NCI-H345 (cell line): ENCODE data around the gene NKIRAS1.
"Not testable (repeated sequence)": the region's sequence is repeated elsewhere in the genome, so short reads cannot be mapped to it uniquely, and the experiment has no call there.

ENCODE experiments used
- DNase-seq: peaks from one replicate; lab custom pipeline; 2025; lab: John Stamatoyannopoulos, UW

The NKIRAS1 gene

DNA sequence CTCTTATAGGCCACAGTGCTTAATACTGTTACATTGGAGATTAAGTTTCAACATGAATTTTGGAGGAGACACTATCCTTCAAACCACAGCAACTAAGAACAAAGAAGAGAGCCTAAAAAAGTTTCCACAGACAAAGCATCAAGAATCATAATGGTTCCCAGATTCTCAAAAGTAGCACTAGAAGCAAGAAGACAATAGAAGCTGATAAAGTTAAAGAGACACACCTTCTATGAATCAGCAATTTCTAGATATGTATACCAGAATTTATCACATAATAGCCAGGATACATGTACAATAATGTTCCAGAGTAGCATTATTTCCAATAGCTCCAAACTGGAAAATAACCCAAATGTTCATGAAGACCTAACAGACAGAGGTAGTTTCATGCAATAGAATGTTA is 12.2 kb downstream of the NKIRAS1 start:
- DNase-seq = no peak

DNA sequence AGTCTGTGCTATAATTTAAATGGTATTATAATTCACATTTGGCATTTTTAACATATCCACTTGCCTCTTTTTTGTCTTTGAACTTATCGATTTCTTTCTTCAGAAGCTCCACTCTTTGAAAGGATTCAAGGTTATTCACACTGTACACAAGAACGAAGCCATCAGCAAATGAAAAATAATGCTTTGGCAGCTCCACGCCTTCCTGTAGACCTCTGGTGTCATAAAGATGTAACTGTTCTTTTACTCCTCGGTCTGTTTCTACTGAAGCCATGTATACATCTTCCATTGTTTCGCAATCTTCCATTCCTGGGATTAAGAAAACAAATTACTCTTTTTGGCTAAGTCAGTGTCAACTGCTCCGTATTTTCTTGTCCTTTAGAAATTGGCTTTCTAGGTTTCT is 16.0 kb downstream of the NKIRAS1 start:
- no peak for DNase-seq

DNA sequence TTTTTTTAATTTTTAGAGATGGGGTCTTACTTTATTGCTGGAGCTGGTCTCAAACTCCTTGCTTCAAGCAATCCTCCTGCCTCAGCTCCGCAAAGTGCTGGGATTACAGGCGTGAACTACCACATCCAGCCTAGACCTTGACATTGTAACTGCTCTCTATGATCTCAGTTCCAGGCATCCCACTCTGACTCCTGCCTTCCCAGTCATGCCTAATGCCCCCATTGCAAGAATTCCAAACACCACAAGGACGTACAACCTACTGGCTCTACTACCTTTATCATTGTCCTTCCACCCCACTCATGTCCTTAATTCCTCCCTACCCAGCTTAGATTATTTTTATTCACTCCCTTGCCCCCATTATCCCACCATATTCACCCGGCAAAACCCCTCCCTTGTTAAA is 21.6 kb downstream of the NKIRAS1 start:
- no peak for DNase-seq

DNA sequence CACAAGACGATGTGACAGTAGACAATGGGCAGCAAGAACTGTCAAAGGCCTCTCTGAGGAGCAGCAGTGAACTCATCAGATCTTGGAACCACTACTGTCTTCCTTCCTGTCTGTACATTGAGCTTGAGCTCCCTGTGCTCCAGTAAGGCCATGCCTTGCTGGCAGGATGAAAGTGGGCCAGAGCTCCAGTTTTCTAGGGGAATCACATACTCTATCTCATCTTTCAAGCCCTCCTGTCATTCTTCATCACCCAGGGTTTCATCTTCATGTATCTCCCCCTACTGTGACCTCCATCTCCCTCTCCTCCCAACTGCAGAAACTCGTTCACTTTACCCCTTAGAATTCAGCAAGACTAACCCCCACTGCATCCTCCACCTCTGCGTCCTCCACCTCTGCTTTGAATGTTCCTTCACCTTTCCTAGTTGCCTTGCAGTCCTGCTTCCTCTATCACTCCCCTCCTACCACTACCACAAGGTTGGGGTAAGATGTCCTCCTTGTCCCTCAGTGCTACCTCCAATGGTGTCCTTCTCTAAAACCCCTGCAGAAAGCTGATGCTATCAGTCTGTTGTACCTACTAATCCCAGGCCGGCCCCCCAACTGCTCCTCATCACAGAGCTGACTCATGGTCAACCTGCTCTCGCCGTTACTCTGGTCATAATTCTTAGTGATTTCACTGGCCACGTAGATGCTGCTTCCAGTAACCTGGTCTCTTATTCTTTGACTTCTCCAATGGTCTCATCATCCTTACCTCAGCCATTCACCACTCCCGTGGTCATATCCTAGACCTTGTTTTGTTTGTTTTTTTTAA is 22.3 kb downstream of the NKIRAS1 start:
- DNase-seq = no peak

DNA sequence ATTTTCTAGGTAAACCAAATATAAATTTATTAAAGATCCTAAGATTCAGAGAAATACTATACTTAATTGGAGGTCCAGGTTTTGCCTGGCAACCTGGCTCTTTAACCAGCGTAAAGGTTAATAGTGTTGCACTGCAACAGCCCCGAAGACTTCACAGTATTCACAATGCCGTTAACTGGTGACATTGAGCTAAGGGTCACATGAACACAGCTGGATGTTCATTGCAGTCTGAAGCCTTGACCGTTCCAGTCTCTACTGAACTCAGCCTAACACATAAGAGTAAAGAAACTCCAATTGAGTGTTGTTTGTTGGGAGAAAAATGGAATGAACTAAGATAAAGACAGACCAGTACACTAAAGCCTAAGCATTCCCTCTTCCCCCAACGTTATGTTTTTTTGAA is 26.8 kb downstream of the NKIRAS1 start:
- DNase-seq = no peak

DNA sequence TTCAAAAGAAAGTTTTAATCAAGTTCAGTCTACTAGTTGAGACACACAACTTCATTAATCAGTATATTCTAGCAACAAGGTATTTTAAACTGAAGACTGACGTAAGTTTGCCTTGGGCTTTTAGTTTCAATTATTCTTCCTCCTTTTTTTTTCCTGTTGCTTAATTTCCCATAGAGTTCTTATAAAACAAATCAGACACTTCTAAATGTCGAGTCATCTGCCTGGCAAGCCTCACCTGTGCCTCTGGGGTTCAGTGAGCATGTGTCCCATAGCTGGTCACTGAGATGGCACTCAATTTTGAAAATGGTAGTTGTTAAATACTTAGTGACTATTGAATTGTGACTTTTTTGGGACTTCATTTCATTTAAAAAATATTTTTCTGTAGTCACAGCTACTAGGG is 27.4 kb downstream of the NKIRAS1 start:
- no peak for DNase-seq

DNA sequence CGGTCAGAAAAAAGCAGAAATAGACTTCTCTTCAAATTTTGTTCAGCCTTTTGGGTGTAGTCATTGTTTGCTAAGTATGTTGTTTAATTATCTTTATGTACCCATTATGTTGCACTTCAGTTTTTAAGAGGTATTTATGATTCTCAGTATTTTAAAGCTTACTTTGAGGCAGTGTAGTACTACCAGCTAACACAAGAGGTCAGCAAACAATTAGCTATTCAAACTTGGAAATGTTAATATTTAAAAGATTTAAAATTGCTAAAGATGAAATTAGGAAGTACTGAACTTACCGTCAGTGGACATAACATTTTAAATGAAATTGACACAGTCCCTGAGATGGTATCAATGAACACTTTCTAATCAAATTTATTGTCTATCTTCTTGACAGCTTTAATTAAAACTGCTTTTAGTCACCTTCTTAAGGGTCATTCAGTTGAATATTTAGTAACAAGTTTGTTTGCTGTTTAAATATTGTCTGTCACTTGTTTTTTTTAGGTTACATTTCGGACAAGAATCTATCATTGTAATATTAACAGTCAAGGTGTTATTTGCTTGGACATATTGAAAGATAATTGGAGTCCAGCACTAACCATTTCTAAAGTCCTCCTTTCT is 28.1 kb downstream of the NKIRAS1 start:
- peak; percentile 2 for DNase-seq

DNA sequence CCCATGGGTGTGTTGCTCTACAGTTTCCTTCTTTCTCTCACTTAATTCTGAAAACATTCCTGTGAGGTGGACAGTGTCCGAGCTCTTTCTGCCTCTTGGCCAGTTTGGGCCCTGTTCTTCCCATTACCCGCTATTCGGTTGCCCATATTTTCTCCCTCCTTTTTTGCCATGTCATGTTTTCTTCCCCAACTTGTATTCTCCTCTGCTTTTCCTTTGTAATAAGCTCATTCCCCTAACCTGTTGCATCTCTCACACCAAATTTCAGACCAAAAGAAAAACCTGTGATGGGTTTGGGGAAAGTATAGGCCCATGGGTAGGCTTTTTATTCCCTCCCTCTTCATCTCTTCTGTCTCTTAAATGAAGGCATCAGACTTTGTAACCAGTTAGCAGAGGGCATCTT is 30.5 kb downstream of the NKIRAS1 start:
- no peak for DNase-seq

DNA sequence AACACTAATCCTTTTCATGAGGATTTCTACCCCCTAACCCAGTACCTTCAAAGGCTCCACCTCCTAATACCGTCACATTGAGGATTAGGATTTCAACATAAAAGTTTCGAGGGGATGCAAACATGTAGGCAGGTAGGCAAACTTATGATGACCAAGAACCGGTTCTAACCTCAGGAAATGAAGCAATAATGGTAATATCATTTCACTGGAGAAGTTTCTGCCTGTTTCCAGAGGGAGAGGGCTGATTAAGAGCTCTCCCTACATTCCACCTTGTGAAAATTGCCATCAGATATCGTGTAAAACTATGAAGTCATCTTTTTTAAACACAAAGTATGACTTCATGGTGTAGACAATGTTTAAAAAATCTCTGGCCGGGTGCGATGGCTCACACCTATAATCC is 31.6 kb downstream of the NKIRAS1 start:
- DNase-seq = no peak

DNA sequence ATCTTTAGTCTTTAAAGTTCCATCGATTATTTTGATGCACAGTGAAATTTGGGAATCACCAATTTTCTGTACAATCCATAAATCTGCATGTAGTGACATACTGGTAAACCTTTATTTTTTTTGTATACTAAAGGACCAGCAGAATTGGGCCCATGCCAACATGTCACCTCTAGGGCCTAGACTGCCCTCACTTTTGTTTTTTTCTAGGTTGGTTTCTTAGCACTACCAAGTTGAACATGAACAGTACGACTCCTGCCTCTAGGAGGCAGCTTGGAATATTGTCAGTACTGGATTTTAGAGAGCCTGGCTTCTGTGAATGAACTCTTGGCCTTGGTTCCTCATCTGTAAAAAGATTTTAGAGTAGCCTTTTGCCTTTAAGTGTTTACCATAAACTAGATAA is 32.3 kb downstream of the NKIRAS1 start:
- DNase-seq = no peak

DNA sequence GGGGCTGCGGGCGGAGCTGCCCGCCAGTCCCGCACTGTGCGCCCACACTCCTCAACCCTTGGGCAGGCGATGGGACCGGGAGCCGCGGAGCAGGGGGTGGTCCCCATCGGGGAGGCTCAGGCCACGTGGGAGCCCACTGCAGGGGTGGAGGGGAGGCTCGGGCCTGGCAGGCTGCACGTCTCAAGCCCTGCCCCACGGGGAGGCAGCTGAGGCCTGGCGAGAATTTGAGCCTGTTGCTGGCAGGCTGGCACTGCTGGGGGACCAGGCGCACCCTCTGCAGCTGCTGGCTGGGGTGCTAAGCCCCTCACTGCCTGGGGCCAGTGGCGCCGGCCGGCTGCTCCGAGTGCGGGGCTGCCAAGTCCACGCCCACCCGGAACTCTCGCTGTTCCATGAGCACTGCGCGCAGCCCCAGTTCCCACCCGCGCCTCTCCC is 34.3 kb downstream of the NKIRAS1 start:
- DNase-seq = no peak

DNA sequence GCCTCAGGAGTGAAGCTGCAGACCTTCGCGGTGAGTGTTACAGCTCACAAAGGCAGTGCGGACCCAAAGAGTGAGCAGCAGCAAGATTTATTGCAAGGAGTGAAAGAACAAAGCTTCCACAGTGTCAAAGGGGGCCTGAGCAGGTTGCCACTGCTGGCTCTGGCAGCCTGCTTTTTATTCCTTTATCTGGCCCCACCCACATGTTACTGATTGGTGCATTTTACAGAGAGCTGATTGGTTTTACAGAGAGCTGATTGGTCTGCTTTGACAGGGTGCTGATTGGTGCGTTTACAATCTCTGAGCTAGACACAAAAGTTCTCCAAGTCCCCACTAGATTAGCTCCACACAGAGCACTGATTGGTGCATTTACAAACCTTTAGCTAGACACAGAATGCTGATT is 34.8 kb downstream of the NKIRAS1 start:
- not testable (repeated sequence) for DNase-seq

DNA sequence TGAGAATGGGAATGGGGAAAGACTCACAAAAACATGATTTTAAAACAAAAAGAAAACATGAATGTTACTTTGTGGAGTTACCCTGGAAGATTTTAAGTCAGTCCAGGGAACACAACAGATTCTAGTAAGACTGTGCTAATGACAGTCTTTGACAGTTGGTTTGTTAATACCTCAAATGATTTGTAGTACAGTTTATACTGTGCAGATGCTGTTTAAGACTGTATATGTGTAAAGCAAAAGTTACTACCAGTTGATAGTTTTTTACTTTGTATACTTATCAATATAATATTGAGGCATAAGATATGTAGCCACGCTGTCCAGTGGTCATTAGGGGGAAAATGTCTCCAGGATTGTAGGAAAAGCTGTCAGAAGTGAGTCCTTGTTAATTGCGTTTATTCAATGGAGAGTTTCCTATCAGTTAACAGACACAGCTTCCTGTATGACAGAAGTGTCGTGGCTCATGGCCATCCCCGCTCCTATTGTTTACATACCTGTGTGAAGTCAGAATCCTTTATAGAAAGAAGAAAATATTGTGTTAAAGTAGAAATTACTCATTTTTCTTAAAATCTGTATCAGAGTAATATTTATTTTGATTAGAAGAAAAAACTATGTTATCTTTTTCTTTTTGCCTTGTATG is 36.0 kb downstream of the NKIRAS1 start:
- no peak for DNase-seq

DNA sequence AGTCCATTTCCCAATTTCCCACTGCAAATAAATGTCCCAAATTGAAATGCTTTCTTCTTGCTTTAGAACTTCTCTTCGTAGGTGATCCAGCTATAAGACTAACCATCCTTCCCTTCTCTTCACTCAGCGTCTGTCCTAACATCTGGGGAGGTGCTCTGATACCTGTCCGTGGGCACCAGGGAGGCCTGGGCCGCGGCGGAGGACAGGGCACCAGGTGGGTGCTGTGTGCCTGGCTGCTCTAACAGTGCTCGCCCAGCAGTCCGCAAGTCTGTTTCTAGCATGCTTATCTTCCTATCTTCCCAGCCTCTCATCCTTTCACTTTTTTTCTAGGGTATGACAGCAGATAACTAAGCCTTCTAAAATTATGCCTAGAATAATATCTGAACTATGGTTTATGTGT is 37.3 kb downstream of the NKIRAS1 start:
- no peak for DNase-seq

DNA sequence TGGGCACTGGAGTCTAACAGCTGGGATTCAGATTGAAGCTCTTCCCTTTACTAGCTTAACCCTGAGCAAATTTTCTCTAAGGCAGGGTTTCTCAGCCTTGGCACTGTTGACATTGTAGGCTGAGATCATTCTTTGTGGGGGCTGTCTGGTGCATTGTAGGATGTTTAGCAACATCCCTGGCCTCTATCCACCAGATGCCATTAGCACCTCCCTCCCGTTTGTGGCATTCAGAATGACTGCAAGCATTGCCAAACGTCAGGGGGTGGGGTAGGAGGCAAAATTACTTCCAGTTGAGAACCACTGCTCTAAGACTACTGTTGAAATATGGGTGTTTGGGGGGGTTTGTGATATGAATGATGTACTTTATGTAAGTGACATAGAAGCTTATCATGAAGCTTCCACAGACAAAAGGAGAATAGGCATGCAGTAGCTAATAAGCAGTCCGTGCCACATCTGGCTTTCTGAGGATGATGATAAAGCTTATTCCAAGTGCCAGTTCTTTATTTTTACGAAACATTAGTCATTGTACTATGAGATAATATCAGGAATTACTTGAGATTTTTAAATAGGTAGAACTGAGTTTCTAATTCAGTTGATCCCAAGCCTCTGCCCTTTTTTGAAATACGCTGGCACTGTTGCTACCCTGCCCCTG is 39.3 kb downstream of the NKIRAS1 start:
- no peak for DNase-seq

DNA sequence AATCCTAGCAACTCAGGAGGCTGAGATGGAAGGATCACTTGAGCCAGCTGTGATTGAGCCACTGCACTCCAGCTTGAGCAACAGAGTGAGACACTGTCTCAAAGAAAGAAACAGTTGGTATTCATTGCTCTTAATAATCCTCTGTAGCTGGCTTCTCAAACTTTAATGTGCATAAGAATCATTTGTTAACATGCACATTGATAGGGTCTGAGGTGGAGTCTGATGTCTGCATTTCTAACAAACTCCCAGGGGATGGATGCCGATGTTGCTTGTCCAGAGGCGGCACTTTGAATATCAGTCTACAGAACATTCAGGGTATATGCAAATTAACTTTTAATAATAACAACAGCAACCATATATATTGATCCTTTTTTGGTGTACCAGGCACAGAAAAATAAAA is 39.9 kb downstream of the NKIRAS1 start:
- DNase-seq = no peak

DNA sequence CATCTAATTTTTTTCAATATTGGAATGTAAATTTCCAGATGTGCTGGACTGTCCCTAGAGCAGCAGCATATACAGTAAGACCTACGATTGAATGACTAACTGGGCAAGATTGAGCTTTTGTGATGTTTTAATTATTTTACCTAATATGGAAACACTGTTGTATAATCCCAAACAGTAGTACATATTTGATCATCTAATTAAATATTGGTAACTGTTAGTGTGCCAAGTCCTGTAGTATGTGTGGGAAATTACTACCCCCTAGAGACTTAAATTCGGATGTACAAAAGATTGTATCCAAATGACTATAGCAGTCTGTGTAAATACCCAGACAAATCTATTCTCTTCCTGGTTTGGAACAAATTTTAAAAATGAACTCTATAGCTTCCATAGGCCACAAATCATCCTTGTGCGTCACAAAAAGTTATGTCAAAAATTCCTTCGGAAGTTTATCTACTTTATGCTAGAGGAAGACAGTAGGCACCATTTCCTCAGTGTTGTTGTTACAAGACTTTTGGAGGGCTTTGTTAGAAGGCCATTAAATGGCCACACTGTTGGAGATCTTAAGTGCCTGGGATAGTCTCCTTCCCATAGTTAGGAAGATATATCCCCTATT is 41.6 kb downstream of the NKIRAS1 start:
- no peak for DNase-seq

DNA sequence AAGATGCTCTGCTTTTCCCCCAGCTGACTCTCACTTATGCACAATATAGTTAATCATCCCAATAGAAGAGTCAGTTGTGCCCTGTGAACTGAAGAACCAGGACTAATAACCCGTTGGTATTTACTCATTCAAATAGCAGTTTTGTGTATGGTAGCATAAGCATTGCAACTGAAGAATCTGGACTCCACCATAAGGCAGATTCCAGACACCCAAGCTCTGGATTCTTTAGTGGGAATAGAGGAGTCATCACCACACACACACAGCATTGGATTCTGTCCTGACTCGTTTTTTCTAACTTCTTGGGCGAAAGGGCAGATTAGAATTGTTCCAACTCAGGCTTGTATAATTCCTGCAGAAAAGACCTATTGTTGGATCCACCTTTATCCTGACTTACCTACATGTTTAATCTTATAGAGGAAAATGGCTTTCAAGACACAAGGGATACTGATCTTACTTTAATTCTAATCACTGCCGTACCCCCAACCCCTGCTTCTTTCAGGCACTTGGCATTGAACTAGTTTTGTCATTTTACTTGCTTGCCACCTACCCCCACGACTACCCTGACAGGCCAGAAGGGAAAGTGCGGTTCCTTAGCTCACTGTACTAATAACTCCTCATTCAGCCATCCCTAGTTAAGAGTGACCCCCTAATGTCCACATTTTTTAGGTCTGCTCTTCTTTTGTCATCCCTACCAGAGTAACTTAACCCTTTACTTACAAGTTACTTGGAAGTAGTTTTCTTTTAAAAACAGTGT is 42.3 kb downstream of the NKIRAS1 start:
- no peak for DNase-seq

DNA sequence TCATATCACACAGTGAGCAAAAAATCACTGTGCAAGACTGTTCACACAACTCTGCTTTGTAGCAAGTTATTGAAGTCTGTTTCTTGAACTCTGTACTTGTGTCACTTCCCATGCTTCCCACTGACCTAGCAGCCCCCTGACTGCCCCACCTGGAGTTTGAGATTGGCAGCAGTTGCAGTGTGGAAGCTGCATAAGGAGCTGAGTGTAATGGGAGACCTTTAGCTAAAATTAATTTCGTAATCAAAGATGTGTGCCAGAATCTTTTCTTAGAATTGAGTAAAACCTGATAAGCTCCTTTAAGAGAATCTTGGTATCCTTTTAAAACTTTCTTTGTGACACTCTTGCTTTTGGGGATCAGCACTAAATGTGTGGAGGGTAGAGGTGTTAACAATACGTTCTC is 42.8 kb downstream of the NKIRAS1 start:
- DNase-seq = no peak

DNA sequence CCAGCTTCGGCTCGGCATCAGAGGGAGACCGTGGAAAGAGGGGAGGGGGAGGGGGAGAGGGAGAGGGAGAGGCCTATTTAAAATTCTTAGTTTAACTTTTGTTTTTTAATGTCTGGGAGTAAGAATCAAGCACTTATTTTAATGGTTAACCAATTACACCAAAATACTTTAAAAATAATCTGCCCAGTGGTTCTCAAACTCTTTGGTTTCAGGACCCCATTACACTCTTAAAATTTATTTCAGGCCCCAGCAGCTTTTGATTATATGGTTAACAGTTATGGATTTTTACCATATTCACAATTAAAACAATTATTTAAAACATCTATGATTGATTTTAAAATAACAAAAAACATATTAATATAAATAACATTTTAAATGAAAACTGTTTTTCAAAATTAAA is 44.5 kb downstream of the NKIRAS1 start:
- DNase-seq = no peak

DNA sequence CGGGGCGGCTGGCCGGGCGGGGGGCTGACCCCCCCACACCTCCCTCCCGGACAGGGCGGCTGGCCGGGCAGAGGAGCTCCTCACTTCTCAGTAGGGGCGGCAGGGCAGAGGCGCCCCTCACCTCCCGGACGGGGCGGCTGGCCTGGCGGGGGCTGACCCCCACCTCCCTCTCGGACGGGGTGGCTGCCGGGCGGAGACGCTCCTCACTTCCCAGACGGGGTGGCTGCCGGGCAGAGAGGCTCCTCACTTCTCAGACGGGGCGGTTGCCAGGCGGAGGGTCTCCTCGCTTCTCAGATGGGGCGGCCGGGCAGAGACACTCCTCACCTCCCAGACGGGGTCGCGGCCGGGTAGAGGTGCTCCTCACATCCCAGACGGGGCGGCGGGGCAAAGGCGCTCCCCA is 45.4 kb downstream of the NKIRAS1 start:
- not testable (repeated sequence) for DNase-seq

DNA sequence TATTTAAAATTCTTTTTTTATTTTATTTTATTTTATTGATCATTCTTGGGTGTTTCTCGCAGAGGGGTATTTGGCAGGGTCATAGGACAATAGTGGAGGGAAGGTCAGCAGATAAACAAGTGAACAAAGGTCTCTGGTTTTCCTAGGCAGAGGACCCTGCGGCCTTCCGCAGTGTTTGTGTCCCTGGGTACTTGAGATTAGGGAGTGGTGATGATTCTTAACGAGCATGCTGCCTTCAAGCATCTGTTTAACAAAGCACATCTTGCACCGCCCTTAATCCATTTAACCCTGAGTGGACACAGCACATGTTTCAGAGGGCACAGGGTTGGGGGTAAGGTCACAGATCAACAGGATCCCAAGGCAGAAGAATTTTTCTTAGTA is 46.1 kb downstream of the NKIRAS1 start:
- DNase-seq = not testable (repeated sequence)
